Medulla oblongata (tissue), 1 donor: ENCODE results near the gene MMP24.
"Not testable (repeated sequence)": the region's sequence is repeated elsewhere in the genome, so short reads cannot be mapped to it uniquely, and the experiment has no call there.

Experiments used
- DNase-seq: peaks from one replicate; pipeline ENCODE4 v3.0.0-alpha.2; 2015; ENCODE audit errors: extremely low spot score

MMP24 gene

DNA sequence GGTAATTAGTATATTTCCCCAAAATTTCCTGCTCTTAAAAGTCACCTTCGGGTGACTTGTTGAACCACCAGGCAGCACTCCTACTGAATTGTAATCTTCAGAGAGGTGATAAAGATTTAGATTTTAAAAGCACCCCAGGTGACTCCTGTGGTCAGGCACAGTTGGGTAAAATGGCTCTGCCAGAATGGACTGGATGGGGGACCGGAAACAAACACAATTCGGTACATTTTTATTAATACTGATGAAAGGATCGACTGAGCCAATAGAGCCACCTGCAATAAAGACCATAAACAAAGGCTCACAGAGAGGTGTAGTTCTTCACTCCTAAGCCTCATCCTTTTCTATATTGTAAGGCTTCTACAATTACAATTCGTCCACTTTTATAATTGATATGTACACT is 85.3 kb downstream of the MMP24 start:
- no peak for DNase-seq

DNA sequence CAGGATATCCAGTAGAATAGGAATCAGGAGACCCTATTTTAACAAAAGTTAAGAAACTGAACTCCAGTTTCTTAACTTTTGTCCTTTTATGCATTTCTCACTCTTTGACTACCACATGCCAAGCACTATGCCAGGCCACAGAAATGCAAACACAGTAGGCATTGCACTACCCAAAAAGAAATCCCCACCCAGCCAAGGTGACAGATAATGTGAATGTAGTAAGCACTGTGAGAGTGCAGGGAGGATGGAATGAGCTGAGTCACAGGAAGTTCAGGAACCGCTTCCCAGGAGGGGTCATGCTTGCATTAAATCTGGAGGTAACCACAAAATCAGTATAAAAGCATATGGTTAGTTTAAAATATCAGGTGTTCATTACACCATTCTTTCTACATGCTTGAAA is 85.8 kb downstream of the MMP24 start:
- DNase-seq: no peak

GRCh38 chr20:35314816-35315631 is 88.5 kb downstream of the MMP24 start:
- DNase-seq: no peak

GRCh38 chr20:35315632-35316020 is 89.1 kb downstream of the MMP24 start:
- DNase-seq: not testable (repeated sequence)

DNA sequence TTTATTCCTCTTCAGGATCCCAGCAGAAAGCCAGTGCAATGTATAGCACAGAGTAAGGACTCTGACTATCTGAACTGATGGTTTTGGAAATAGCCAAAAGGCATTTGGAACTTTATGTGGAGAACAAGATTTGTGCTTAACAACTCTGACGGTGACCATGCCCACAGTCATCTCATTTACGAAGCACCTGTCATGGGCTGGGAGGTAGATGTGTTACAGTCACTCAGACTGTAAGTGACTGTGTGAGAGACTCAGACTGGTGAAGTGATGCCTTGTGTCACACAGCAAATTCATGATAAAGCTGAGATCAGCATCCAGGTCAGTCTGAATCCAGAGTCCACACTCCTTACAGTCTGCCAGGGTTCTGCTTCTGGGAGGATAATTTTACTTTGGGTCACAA is 89.6 kb downstream of the MMP24 start:
- no peak for DNase-seq

GRCh38 chr20:35317416-35318210 is 91.1 kb downstream of the MMP24 start:
- DNase-seq: no peak

DNA sequence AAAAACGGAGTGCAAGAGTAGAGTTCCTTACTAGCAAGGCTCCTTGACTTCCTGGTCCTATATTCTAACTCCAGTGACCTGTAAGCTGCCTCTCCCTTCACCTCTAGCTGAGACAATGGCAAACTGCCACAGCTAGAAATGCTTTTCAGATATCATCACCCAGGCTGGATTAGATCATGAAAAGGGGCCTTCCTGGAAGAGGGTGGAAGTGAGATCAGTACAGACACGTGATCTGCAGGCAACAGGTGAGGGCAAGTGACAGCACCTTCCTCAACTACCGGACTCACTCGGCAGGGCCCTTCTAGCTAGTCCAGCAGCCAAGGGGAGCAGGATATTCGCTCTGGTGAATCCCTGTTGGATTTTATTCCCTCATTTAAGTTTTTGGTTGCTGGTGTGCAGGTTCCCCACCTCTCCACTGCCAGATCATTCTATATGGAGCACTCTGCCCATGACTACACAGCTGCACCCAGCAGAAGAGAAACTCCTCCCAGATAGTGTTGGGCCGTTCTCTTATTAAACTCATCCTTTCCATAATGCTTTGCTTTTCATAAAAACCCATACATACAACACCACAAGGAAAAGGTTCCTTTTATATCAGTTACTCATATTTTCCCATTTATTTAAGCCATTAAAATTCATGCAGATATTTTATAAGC is 92.1 kb downstream of the MMP24 start:
- DNase-seq: no peak

DNA sequence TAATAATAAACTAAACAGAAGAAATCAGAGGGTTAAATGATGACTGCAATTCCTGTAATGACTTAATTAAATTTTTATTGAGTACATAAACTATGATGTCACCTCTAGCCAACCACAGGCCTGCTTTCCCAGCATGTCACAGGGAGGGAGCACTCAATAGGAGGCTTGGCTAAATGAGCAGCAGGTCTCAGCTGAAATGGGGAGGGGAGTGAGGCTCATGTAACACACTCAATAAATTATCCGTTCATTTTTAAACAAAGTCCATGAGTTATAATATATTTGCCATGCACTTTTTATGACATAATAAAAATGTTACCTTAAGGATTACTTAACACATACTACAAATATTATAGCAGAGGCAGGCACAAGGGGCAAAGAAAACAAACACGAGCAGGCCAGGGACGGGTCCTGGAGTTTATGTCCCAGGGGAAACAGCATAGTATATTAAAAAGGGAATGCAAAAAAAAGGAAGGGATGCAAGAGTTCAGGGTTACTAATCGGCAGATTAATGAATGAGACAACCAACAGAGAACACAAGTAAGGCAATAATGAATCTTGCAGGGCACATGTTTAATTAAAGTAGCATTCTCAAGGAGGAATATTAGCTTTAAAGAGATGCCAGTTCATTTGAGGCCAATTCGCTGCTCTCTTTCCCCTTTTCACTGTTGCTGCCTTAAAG is 92.8 kb downstream of the MMP24 start:
- DNase-seq: no peak

DNA sequence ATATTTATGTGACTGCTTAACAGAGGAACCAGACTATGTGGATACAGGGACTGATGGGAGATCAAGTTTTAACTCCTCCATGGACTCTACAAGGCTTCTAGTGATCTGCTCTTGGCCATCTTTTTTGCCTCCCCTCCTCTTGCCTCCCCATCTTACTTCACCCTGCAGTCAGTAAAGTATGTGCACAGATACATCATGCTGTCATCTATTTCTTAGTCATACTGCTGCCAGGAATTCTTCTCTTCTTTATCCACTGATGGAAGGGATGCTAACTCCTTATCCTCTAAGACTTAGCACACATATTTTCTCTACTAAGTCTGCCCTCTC is 93.3 kb downstream of the MMP24 start:
- no peak for DNase-seq

- no peak for DNase-seq
Observed at GRCh38 chr20:35320396-35321126, 94.1 kb downstream of the MMP24 start.

DNA sequence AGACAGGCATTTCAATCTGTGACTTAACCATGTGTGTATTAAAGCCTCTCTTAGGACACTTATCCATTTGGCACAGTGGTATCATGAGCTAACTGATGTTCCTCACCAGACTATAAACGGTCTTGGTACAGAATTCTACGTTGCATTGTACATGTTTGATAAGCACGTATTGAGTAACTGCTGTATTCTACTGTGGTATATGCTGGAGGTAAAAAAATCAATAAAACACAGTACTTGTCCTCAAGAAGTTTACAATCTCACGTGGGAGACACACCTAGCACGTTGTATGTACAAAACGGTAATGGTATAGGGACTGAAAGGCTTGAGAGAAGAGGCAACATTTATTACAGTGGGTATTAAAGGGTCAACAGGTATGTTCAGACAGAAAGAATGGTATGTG is 98.9 kb downstream of the MMP24 start:
- no peak for DNase-seq

DNA sequence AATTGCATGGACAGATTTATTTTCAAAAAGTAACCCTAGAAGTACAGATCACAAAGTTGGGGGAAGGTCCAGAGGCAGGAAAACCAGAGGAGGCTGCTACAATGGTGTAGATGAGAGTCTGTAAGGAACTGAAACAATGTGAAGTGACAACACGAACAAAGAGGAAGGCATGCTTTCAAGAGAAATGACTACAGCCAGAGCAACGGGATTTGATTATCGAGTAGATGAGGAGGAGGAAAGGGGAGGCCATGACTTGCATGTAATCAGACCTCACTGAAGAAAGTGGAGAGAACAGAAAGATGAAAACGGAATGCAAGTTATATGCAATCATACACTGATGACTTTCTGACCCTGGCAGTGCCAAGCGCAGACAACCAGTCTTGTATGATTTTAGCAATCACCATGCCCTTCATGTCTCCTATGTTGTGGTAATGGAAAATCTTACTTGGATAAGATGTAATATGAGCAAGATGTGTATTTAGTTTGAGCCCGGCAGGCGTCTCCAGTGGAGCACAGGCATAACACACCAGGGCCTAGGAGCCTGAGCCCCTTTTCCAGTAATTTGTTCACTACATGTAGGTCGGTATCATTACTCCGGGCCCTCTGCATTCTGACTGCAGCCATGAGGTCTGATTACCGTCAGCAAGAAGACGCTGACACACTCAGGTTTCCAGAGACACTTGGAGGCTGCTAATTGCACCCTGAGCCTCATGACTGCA is 99.7 kb downstream of the MMP24 start:
- DNase-seq: peak; percentile 29
